Brain microvascular endothelial cell (primary cell): ENCODE results near the gene GANC.
"Not testable (repeated sequence)": the region's sequence is repeated elsewhere in the genome, so short reads cannot be mapped to it uniquely, and the experiment has no call there.

ENCODE experiments used
- DNase-seq: peaks from one replicate; pipeline ENCODE4 v3.0.0-alpha.2; 2020
- H3K27ac ChIP-seq: fragments of 250-450 bp; sonication (Bioruptor Pico); 2 replicates; pipeline ENCODE4 v1.5.1; 2020; ENCODE audit warnings: mild to moderate bottlenecking, moderate library complexity
- H3K27me3 ChIP-seq: fragments of 250-450 bp; sonication (Bioruptor Pico); replicated peaks from 2 replicates; pipeline ENCODE4 v1.5.1; 2020; ENCODE audit warnings: mild to moderate bottlenecking
- H3K36me3 ChIP-seq: fragments of 250-450 bp; sonication (Bioruptor Pico); replicated peaks from 2 replicates; pipeline ENCODE4 v1.5.1; 2020; ENCODE audit warnings: mild to moderate bottlenecking
- H3K4me3 ChIP-seq: 2 replicates; pipeline ENCODE4 v1.5.1; 2011; ENCODE audit warnings: low read depth, mild to moderate bottlenecking, control low read depth, low read length, moderate library complexity
- CTCF ChIP-seq: IDR thresholded peaks from 2 replicates; pipeline ENCODE4 v1.5.1; 2011; ENCODE audit warnings: low read depth, mild to moderate bottlenecking, moderate library complexity, low read length, control low read depth, inconsistent platforms; ENCODE audit errors: missing control alignments
- in situ Hi-C: cut with HindIII; loops from 2 replicates; pipeline ENCODE4 v1.10.0; 2017; ENCODE audit warnings: low sequenced_read_pairs, low pct_ligation_motif_present

The GANC gene

GRCh38 chr15:42272939-42273899 is at the start of gene GANC, which contains the start of gene TMEM87A:
TSS of gene GANC (plus strand) at chr15:42273201. CDS start at chr15:42274482, 1,281 bp downstream.
TSS of gene TMEM87A (minus strand) at chr15:42273433. CDS start at chr15:42273398, 35 bp downstream.
- Histone ChIP-seq H3K4me3 (peak within 1 kb of the TSS; percentile 92), H3K36me3 (peaks cover 2% of the 10 kb centered on the region), H3K27me3 (no peaks in the 10 kb centered on the region), H3K27ac (peak within 1 kb of the TSS; percentile 99)
- in situ Hi-C loops, result no loop called here
- peak; percentile 99 for DNase-seq
- no peak for TF ChIP-seq CTCF

DNA sequence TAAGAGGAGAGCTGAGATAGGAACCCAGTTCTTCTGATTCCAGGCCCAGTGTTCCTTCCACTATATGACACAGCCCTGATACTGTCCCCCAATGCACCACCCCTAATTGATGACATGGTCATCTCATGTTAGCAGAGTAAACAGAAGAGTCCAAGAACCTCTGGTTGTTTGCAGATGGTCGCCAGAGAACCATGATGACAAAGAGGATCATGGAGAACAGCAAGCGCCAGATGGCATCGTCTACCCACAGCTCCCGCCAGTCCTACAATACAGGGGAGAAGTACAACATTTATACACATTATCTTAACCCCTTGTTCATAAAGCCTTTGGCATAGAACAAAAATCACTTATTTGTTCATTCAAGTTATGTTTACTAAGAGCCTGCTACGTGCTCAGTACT is 46.4 kb upstream of the GANC start:
- no peak for TF ChIP-seq CTCF
- H3K27me3 ChIP-seq, result no peaks in the 10 kb centered on the region
- H3K4me3 ChIP-seq, result no peak overlapping the region
- in situ Hi-C loops, result no loop called here
- no peak for DNase-seq
- H3K27ac ChIP-seq, result no peak overlapping the region
- H3K36me3 ChIP-seq, result peaks cover 44% of the 10 kb centered on the region

GRCh38 chr15:42228036-42228435 is 45.0 kb upstream of the GANC start:
- H3K27ac ChIP-seq, result no peak overlapping the region
- no peak for DNase-seq
- TF ChIP-seq CTCF, result no peak
- no peak overlapping the region for H3K4me3 ChIP-seq
- no peaks in the 10 kb centered on the region for H3K27me3 ChIP-seq
- H3K36me3 ChIP-seq, result peaks cover 47% of the 10 kb centered on the region
- in situ Hi-C loops, result no loop called here

DNA sequence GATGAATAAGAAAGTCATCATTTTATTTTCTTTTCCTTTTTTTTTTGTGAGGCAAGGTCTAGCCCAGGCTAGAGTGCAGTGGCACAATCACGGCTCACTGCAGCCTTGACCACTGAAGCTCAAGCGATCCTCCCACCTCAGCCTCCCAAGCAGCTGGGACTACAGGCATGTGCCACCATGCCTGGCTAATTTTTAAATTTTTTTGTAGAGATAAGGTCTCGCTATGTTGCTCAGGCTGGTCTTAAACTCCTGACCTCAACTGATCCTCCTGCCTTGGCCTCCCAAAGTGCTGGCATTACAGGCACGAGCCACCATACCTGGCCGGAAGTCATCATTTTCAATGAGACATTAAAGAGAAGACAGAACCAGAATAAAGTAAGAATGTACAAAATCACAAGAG is 44.0 kb upstream of the GANC start:
- H3K36me3 ChIP-seq, result peaks cover 55% of the 10 kb centered on the region
- DNase-seq, in situ Hi-C loops, H3K4me3 ChIP-seq, H3K27me3 ChIP-seq, H3K27ac ChIP-seq: not testable (repeated sequence)

- peaks cover 53% of the 10 kb centered on the region for H3K36me3 ChIP-seq
- in situ Hi-C loops, result no loop called here
- TF ChIP-seq CTCF, result no peak
- H3K27ac ChIP-seq, result no peak overlapping the region
- H3K4me3 ChIP-seq, result no peak overlapping the region
- DNase-seq, result no peak
- H3K27me3 ChIP-seq, result no peaks in the 10 kb centered on the region
Measured at GRCh38 chr15:42231088-42231487, 41.9 kb upstream of the GANC start.

DNA sequence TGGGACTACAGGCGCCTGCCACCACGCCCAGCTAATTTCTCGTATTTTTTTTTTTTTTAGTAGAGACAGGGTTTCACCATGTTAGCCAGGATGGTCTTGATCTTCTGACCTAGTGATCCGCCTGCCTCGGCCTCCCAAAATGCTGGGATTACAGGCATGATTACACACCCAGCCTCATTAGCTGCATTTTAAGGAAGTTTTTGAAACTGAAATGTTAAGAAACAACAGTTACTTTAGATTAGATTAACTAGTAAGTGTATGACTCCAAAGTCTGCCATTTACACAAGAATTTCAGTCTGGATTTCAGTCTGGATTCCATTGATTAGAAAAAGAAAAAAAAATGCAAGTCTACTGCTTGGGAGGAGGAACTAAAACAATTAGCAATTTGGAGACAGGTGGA is 40.4 kb upstream of the GANC start:
- in situ Hi-C loops, result no loop called here
- no peaks in the 10 kb centered on the region for H3K27me3 ChIP-seq
- no peak for TF ChIP-seq CTCF
- H3K4me3 ChIP-seq, result no peak overlapping the region
- DNase-seq, result no peak
- H3K36me3 ChIP-seq, result peaks cover 50% of the 10 kb centered on the region
- H3K27ac ChIP-seq, result no peak overlapping the region
